ENCODE data around the gene NEO1.

Gene NEO1

DNA sequence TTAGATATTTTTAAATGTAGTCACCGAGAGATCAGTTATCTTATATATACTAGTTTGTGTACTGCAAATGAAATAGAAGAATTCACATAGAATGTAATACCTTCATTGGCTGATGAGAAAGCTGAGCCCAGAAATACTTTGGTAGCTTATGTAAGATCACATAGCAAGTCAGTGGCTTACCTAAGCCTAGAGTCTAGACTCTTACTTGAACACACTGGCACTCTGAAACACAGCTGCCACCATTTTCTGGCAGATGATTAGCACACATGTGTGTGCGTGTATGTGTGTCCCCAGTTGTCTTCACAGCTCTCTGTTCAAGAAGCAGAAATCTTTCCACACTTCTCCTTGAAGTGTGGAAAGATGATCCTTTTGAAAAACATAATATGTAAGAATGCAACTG lies 124.3 kb downstream of the NEO1 start:
- DNase-seq (ENCODE audit: low spot score) = no peak
- no peak for TF ChIP-seq CTCF (IDR thresholded peaks at IDR 0.05; ENCODE audit: extremely low read depth, insufficient read depth, missing control alignments)
- in situ Hi-C loops (cut with MboI; ENCODE audit: low pct_unique_long_range_greater_than_20kb, low sequenced_read_pairs, unreplicated experiment) = no loop called here

- no peak for DNase-seq (ENCODE audit: low spot score)
- in situ Hi-C loops (cut with MboI; ENCODE audit: low pct_unique_long_range_greater_than_20kb, low sequenced_read_pairs, unreplicated experiment) = no loop called here
- TF ChIP-seq CTCF (IDR thresholded peaks at IDR 0.05; ENCODE audit: extremely low read depth, insufficient read depth, missing control alignments) = no peak
These were observed 130.8 kb downstream of the NEO1 start for GRCh38 chr15:73183071-73183470.

DNA sequence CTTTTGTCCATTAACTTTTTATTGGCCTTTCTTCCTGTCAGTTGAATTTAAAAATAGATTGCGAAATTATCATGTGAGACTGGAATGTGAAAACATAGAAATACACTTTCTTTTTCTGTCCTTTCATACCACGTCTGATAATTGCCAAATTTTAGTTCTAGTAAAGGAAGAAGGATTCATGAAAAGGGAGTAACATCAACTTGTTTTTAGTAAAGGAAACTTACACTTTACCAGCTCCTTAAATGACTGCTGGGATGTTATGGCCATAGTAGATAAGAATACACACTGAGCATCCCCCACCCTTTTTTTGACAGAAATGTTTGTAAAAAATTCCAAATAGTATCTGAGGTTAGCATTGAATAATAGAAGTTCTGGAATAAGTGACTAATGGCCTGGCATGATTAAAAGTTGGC lies 137.9 kb downstream of the NEO1 start:
- TF ChIP-seq CTCF (IDR thresholded peaks at IDR 0.05; ENCODE audit: extremely low read depth, insufficient read depth, missing control alignments) = no peak
- in situ Hi-C loops (cut with MboI; ENCODE audit: low pct_unique_long_range_greater_than_20kb, low sequenced_read_pairs, unreplicated experiment) = no loop called here
- DNase-seq (ENCODE audit: low spot score) = no peak

DNA sequence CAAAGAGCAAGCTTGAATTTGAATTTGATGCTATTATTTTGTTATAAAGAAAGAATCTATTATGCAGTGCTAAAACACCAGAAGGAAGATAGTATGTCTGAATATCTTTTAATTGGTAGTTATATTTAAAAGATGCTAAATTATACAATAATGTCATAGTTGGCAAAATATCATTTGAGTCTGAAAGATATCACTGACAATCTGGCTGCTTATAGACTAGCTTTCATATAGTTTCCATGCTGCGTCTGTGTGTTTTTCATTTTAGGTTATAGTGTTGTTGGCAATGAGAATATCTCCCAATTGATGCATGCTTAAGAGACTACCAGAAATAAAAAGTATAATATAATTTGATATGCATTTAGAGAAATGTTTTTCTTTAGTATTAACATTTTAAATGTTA lies 142.9 kb downstream of the NEO1 start:
- in situ Hi-C loops (cut with MboI; ENCODE audit: low pct_unique_long_range_greater_than_20kb, low sequenced_read_pairs, unreplicated experiment) = no loop called here
- no peak for DNase-seq (ENCODE audit: low spot score)
- no peak for TF ChIP-seq CTCF (IDR thresholded peaks at IDR 0.05; ENCODE audit: extremely low read depth, insufficient read depth, missing control alignments)

DNA sequence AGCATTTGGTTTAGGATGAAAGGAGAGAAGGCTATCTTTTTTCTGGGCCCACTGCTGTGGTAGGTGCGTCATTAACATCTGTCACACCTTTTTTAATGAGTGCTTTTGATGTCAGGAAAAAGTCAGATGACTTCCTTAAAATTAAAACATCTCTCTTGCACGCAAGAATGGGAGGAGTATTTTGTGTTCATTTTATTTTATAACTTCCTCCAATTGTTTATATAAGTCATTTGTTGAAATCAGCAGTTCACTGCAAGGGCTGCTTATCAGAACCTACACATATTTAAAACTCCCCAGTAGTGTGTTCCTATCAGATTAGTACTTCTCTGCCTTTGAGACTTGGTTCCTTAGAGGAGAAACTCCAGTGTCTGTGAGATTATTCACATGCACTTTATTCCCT lies 143.8 kb downstream of the NEO1 start:
- in situ Hi-C loops (cut with MboI; ENCODE audit: low pct_unique_long_range_greater_than_20kb, low sequenced_read_pairs, unreplicated experiment) = no loop called here
- no peak for DNase-seq (ENCODE audit: low spot score)
- no peak for TF ChIP-seq CTCF (IDR thresholded peaks at IDR 0.05; ENCODE audit: extremely low read depth, insufficient read depth, missing control alignments)

GRCh38 chr15:73200339-73200738 lies 148.1 kb downstream of the NEO1 start:
- no peak for DNase-seq (ENCODE audit: low spot score)
- TF ChIP-seq CTCF (IDR thresholded peaks at IDR 0.05; ENCODE audit: extremely low read depth, insufficient read depth, missing control alignments) = no peak
- in situ Hi-C loops (cut with MboI; ENCODE audit: low pct_unique_long_range_greater_than_20kb, low sequenced_read_pairs, unreplicated experiment) = no loop called here

GRCh38 chr15:73210630-73211029 lies 158.4 kb downstream of the NEO1 start:
- DNase-seq (ENCODE audit: low spot score) = no peak
- in situ Hi-C loops (cut with MboI; ENCODE audit: low pct_unique_long_range_greater_than_20kb, low sequenced_read_pairs, unreplicated experiment) = no loop called here
- TF ChIP-seq CTCF (IDR thresholded peaks at IDR 0.05; ENCODE audit: extremely low read depth, insufficient read depth, missing control alignments) = no peak
